IMR-90 (cell line): ENCODE measurements around the gene PERM1. TPM values are rescaled to one million over a fixed set of nuclear protein-coding genes. Genes with fewer than 3 reads are reported as not detected.
A peak's percentile ranks its signal among the peaks of the same experiment; 100 is the strongest.

ENCODE experiments used
- ATAC-seq: fragments of 200-7000 bp; cut with Tn5 transposase; 2 replicates; pipeline ENCODE4 v1.9.1; 2020; ENCODE audit warnings: low read depth, mild to moderate bottlenecking, moderate library complexity
- BruUV-seq: library from RNA; stranded (reverse); fragments of 400-500 nt; replicated peaks from 2 replicates; lab custom pipeline; 2021; lab: Mats Ljungman, UMichigan
- CTCF ChIA-PET: fragments of 300-600 bp; formaldehyde crosslinking; extraction: SDS; loops from one replicate; lab custom pipeline; 2021; ENCODE audit warnings: antibody characterized with exemption; lab: Yijun Ruan, JAX
- POLR2A ChIA-PET: fragments of 300-600 bp; sonication (Branson Sonifier 250); formaldehyde crosslinking; loops from one replicate; lab custom pipeline; 2022; ENCODE audit warnings: antibody characterized with exemption; ENCODE audit not compliant: unreplicated experiment; lab: Charles Lee
- DNase-seq: peaks from one replicate; pipeline ENCODE4 v3.0.0; 2013
- H2AFZ ChIP-seq: replicated peaks from 2 replicates; pipeline ENCODE3; 2013; ENCODE audit warnings: low read length, mild to moderate bottlenecking; ENCODE audit not compliant: poor library complexity
- H2AK5ac ChIP-seq: 2 replicates; pipeline ENCODE4 v1.6.1; 2013; ENCODE audit warnings: low read depth, low read length, inconsistent platforms
- H2AK9ac ChIP-seq: replicated peaks from 2 replicates; pipeline ENCODE3; 2013; ENCODE audit warnings: mild to moderate bottlenecking, low read depth, low read length, moderate library complexity; ENCODE audit not compliant: poor library complexity
- H2BK120ac ChIP-seq: 2 replicates; pipeline ENCODE4 v1.6.1; 2013; ENCODE audit warnings: low read depth, low read length, inconsistent platforms
- H2BK15ac ChIP-seq: 3 replicates; pipeline ENCODE4 v1.6.1; 2013; ENCODE audit warnings: low read depth, low read length, inconsistent platforms
- H2BK20ac ChIP-seq: 2 replicates; pipeline ENCODE4 v1.6.1; 2013; ENCODE audit warnings: low read depth, mild to moderate bottlenecking, inconsistent platforms, low read length, moderate library complexity
- H2BK5ac ChIP-seq: 2 replicates; pipeline ENCODE4 v1.6.1; 2013; ENCODE audit warnings: mild to moderate bottlenecking, low read depth, low read length, inconsistent platforms; ENCODE audit not compliant: poor library complexity, severe bottlenecking
- H3K14ac ChIP-seq: replicated peaks from 2 replicates; pipeline ENCODE4 v1.6.1; 2013; ENCODE audit warnings: low read depth, low read length, inconsistent platforms
- H3K18ac ChIP-seq: 2 replicates; pipeline ENCODE4 v1.6.1; 2013; ENCODE audit warnings: low read depth, low read length, control low read depth
- H3K23ac ChIP-seq: 2 replicates; pipeline ENCODE4 v1.6.1; 2013; ENCODE audit warnings: low read depth, low read length, inconsistent platforms
- H3K27ac ChIP-seq: 2 replicates; pipeline ENCODE4 v1.5.1; 2013; ENCODE audit warnings: mild to moderate bottlenecking, control low read depth, low read length; ENCODE audit not compliant: insufficient read depth
- H3K27me3 ChIP-seq: 2 replicates; pipeline ENCODE4 v1.6.1; 2013; ENCODE audit warnings: low read length; ENCODE audit not compliant: control insufficient read depth, insufficient read depth
- H3K36me3 ChIP-seq: 2 replicates; pipeline ENCODE4 v1.6.1; 2013; ENCODE audit warnings: low read length, mixed read lengths; ENCODE audit not compliant: control insufficient read depth, insufficient read depth
- H3K4ac ChIP-seq: 2 replicates; pipeline ENCODE4 v1.6.1; 2013; ENCODE audit warnings: low read depth, low read length, inconsistent platforms
- H3K4me1 ChIP-seq: 2 replicates; pipeline ENCODE4 v1.6.1; 2013; ENCODE audit warnings: low read length, mixed read lengths; ENCODE audit not compliant: control insufficient read depth, insufficient read depth
- H3K4me2 ChIP-seq: 2 replicates; pipeline ENCODE4 v1.6.1; 2013; ENCODE audit warnings: low read depth, mild to moderate bottlenecking, control low read depth, low read length, moderate library complexity
- H3K4me3 ChIP-seq: 2 replicates; pipeline ENCODE4 v1.5.1; 2013; ENCODE audit warnings: low read depth, mild to moderate bottlenecking, control low read depth, low read length, moderate library complexity; ENCODE audit not compliant: insufficient read depth
- H3K56ac ChIP-seq: 2 replicates; pipeline ENCODE4 v1.6.1; 2013; ENCODE audit warnings: low read length, inconsistent platforms; ENCODE audit not compliant: insufficient read depth; ENCODE audit errors: extremely low read depth
- H3K79me1 ChIP-seq, 2 experiments: 2 replicates each; pipeline ENCODE4 v1.6.1; 2013; ENCODE audit warnings: low read length in 2 of 2, inconsistent platforms in 1 of 2, low read depth in 1 of 2
- H3K9ac ChIP-seq: 2 replicates; pipeline ENCODE4 v1.6.1; 2013; ENCODE audit warnings: low read depth, low read length, control low read depth
- H3K9me1 ChIP-seq: 2 replicates; pipeline ENCODE4 v1.6.1; 2013; ENCODE audit warnings: low read length, inconsistent platforms; ENCODE audit not compliant: insufficient read depth
- H3K9me3 ChIP-seq: 2 replicates; pipeline ENCODE4 v1.6.1; 2013; ENCODE audit warnings: low read length; ENCODE audit not compliant: control insufficient read depth, insufficient read depth
- H4K20me1 ChIP-seq: 2 replicates; pipeline ENCODE4 v1.6.1; 2013; ENCODE audit warnings: low read length, inconsistent platforms; ENCODE audit not compliant: insufficient read depth
- H4K5ac ChIP-seq: 2 replicates; pipeline ENCODE4 v1.6.1; 2013; ENCODE audit warnings: mild to moderate bottlenecking, low read depth, low read length, control low read depth
- H4K8ac ChIP-seq, 2 experiments: 2 replicates each; pipeline ENCODE4 v1.6.1; 2013; ENCODE audit warnings: low read depth in 2 of 2, low read length in 2 of 2, control low read depth in 1 of 2, inconsistent platforms in 1 of 2
- H4K91ac ChIP-seq: 2 replicates; pipeline ENCODE4 v1.6.1; 2013; ENCODE audit warnings: low read depth, low read length, inconsistent platforms; ENCODE audit not compliant: insufficient read depth
- CEBPB ChIP-seq: IDR thresholded peaks from 2 replicates; pipeline ENCODE4 v1.6.1; 2012; ENCODE audit warnings: low read depth, low read length, improper control_type of control experiment
- CHD1 ChIP-seq: IDR thresholded peaks from 2 replicates; pipeline ENCODE4 v1.6.1; 2012; ENCODE audit warnings: low read depth, low read length, improper control_type of control experiment
- FOS ChIP-seq: fragments of 150-350 bp; IDR thresholded peaks from 2 replicates; pipeline ENCODE4 v1.6.1; 2016; ENCODE audit warnings: low read depth, low read length
- MAFK ChIP-seq: IDR thresholded peaks from 2 replicates; pipeline ENCODE4 v1.6.1; 2012; ENCODE audit warnings: low read depth, low read length, improper control_type of control experiment
- MAZ ChIP-seq: IDR thresholded peaks from 2 replicates; pipeline ENCODE4 v1.6.1; 2012; ENCODE audit warnings: low read depth, mild to moderate bottlenecking, low read length, improper control_type of control experiment, moderate library complexity, borderline replicate concordance
- MXI1 ChIP-seq: IDR thresholded peaks from 2 replicates; pipeline ENCODE4 v1.6.1; 2012; ENCODE audit warnings: low read depth, mild to moderate bottlenecking, low read length, moderate library complexity, borderline replicate concordance
- NFE2L2 ChIP-seq: fragments of 150-350 bp; IDR thresholded peaks from 2 replicates; pipeline ENCODE4 v1.6.1; 2016; ENCODE audit warnings: low read depth, mild to moderate bottlenecking, low read length
- POLR2A ChIP-seq: IDR thresholded peaks from 2 replicates; pipeline ENCODE4 v1.6.1; 2012; ENCODE audit warnings: mild to moderate bottlenecking, low read depth, low read length
- RAD21 ChIP-seq: IDR thresholded peaks from 2 replicates; pipeline ENCODE4 v1.6.1; 2012; ENCODE audit warnings: low read length, improper control_type of control experiment
- RCOR1 ChIP-seq: IDR thresholded peaks from 2 replicates; pipeline ENCODE4 v1.6.1; 2012; ENCODE audit warnings: mild to moderate bottlenecking, low read length, improper control_type of control experiment; ENCODE audit not compliant: insufficient replicate concordance
- RFX5 ChIP-seq: IDR thresholded peaks from 2 replicates; pipeline ENCODE4 v1.8.0; 2012; ENCODE audit warnings: low read depth, mild to moderate bottlenecking, low read length, moderate library complexity
- SMC3 ChIP-seq: fragments of 150-350 bp; IDR thresholded peaks from 2 replicates; pipeline ENCODE4 v1.6.1; 2016; ENCODE audit warnings: low read depth, mild to moderate bottlenecking, antibody characterized with exemption, low read length, moderate library complexity
- WGBS, 2 experiments: methylation state at CpG; one replicate each; pipeline versions ENCODE4 v1.1.5 to v1.1.7; 2013; ENCODE audit warnings: missing lambda C conversion rate in 2 of 2; ENCODE audit not compliant: insufficient read length in 1 of 2; ENCODE audit errors: extremely low coverage in 2 of 2; 5-methylcytosine and 5-hydroxymethylcytosine counted together
- dilution Hi-C: fragments of 300-500 bp; cut with HindIII; formaldehyde crosslinking; loops from one replicate; pipeline ENCODE4 v1.14.3; 2018; ENCODE audit warnings: low sequenced_read_pairs; ENCODE audit not compliant: unreplicated experiment
- in situ Hi-C: fragments of 300-500 bp; cut with MboI; formaldehyde crosslinking; loops from 3 replicates; pipeline ENCODE4 v1.14.3; 2019; ENCODE audit warnings: low sequenced_read_pairs, inconsistent platforms, mixed read lengths
- intact Hi-C: fragments of 100-400 bp; cut with micrococcal nuclease; formaldehyde crosslinking; loops from 2 replicates; pipeline ENCODE4 v1.10.0; 2022
- polyA plus RNA-seq, 3 experiments: library from polyadenylated mRNA; depleted of rRNA; stranded (reverse); fragments of >200 nt; gene quantifications; 2 replicates each; pipeline ENCODE4 v1.2.3, GENCODE V29; 2012; ENCODE audit warnings: low replicate concordance in 1 of 3
- total RNA-seq: library from RNA; depleted of rRNA; stranded (reverse); fragments of >200 nt; gene quantifications from 2 replicates; pipeline ENCODE4 v1.2.3, GENCODE V29; 2012
- TF ChIP-seq, protein P1 (sequence below): conservative IDR thresholded peaks from 2 replicates; pipeline ENCODE4 v1.5.1; 2012; ENCODE audit warnings: mild to moderate bottlenecking, low read depth, low read length, improper control_type of control experiment
- TF ChIP-seq, protein P2 (sequence below): fragments of 150-350 bp; IDR thresholded peaks from 2 replicates; pipeline ENCODE4 v1.6.1; 2016; ENCODE audit warnings: low read depth, mild to moderate bottlenecking, low read length, moderate library complexity, borderline replicate concordance
- TF ChIP-seq, protein P3 (sequence below): fragments of 150-350 bp; IDR thresholded peaks from 2 replicates; pipeline ENCODE4 v1.6.1; 2017; ENCODE audit warnings: mild to moderate bottlenecking, antibody characterized with exemption, low read length, low read depth

PERM1 gene
- total and polyA plus RNA-seq, 2 of the 4 experiments (the other 2 are of a cell fraction): not detected

DNA sequence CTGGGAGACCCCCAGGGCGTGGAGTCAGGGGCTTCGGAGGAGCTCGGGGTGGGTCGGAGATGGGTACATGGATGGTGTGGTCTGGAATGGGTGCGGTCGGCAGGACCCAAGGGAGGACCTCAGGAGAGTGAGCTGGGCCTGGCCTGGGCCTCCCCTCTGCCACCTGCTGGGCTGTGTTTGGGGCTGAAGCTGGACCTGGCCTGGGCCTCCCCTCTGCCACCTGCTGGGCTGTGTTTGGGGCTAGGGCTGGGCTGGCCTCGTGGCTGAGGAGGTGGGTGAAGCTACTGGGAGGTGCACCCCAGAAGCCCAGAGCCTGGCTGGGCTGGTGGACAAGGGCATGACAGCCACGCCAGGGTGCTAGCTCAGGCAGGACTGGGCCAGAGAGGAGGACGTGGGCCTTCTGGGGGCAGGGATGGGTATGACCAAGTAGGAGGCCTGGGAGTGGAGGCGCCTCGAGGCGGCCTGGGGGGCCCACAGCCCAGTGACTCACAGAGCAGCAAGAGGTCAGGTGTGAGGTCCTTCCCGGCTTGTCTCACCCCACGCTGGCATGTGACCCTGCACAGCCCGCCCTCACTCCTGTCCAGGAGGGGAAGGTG, 43.7 kb downstream of the PERM1 start:
- CTCF ChIA-PET: interaction anchor here (0.6 to 1.0 kb wide), 3 partner anchors 14 to 33 kb away, joined by 3 to 4 read pairs (median 4); no protein-coding TSS in a partner anchor
- no peak overlapping the region for H2BK20ac ChIP-seq
- POLR2A ChIA-PET: no interaction called here
- TF ChIP-seq RAD21 (peak; percentile 49), RCOR1 (no peak), MAZ (no peak), RFX5 (no peak), SMC3 (peak; percentile 67), NFE2L2 (no peak), CHD1 (no peak), CEBPB (no peak), MXI1 (no peak), POLR2A (no peak), MAFK (no peak), FOS (peak; percentile 61)
- TF ChIP-seq, protein P1, sequence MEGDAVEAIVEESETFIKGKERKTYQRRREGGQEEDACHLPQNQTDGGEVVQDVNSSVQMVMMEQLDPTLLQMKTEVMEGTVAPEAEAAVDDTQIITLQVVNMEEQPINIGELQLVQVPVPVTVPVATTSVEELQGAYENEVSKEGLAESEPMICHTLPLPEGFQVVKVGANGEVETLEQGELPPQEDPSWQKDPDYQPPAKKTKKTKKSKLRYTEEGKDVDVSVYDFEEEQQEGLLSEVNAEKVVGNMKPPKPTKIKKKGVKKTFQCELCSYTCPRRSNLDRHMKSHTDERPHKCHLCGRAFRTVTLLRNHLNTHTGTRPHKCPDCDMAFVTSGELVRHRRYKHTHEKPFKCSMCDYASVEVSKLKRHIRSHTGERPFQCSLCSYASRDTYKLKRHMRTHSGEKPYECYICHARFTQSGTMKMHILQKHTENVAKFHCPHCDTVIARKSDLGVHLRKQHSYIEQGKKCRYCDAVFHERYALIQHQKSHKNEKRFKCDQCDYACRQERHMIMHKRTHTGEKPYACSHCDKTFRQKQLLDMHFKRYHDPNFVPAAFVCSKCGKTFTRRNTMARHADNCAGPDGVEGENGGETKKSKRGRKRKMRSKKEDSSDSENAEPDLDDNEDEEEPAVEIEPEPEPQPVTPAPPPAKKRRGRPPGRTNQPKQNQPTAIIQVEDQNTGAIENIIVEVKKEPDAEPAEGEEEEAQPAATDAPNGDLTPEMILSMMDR: peak; percentile 69
- TF ChIP-seq, protein P2, sequence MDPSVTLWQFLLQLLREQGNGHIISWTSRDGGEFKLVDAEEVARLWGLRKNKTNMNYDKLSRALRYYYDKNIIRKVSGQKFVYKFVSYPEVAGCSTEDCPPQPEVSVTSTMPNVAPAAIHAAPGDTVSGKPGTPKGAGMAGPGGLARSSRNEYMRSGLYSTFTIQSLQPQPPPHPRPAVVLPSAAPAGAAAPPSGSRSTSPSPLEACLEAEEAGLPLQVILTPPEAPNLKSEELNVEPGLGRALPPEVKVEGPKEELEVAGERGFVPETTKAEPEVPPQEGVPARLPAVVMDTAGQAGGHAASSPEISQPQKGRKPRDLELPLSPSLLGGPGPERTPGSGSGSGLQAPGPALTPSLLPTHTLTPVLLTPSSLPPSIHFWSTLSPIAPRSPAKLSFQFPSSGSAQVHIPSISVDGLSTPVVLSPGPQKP: no peak
- TF ChIP-seq, protein P3, sequence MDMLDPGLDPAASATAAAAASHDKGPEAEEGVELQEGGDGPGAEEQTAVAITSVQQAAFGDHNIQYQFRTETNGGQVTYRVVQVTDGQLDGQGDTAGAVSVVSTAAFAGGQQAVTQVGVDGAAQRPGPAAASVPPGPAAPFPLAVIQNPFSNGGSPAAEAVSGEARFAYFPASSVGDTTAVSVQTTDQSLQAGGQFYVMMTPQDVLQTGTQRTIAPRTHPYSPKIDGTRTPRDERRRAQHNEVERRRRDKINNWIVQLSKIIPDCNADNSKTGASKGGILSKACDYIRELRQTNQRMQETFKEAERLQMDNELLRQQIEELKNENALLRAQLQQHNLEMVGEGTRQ: peak; percentile 53; the same call in 1 of the 2 replicates

More for the DNA sequence above, 43.7 kb downstream of the PERM1 start:
- Histone ChIP-seq H3K14ac (no peak overlapping the region), H3K56ac (no peak overlapping the region), H3K79me1 (0 out of 4 replicates have a peak, but pooled peaks cover 0 to 4% of the 10 kb centered on the region in 2 experiments), H3K27me3 (no peaks in the 10 kb centered on the region), H4K5ac (no peak overlapping the region), H2AK9ac (peak overlapping the region; percentile 78), H3K23ac (no peak overlapping the region), H3K9me1 (no peaks in the 10 kb centered on the region), H3K4me2 (no peak overlapping the region), H3K18ac (no peak overlapping the region), H3K27ac (no peak overlapping the region), H2AFZ (peak overlapping the region; percentile 48), H3K9ac (no peak overlapping the region), H3K4me1 (peaks cover 32% of the 10 kb centered on the region), H3K4ac (peak overlapping the region; percentile 22; the same call in 1 of the 2 replicates), H3K36me3 (no peaks in the 10 kb centered on the region), H2BK5ac (no peak overlapping the region), H4K20me1 (peaks cover 4% of the 10 kb centered on the region), H2BK15ac (no peak overlapping the region), H4K8ac (no peak overlapping the region), H2AK5ac (peak overlapping the region; percentile 13; the same call in 1 of the 2 replicates), H3K4me3 (no peak overlapping the region), H2BK120ac (no peak overlapping the region; the same call in 1 of the 2 replicates), H3K9me3 (no peaks in the 10 kb centered on the region), H4K91ac (peak overlapping the region; percentile 37)
- WGBS, 2 experiments: 58% methylated on average over 8 of the region's 15 CpGs; no CpG with 5 or more reads in 1 of the 2 experiments
- in situ Hi-C loops (no loop called here), intact Hi-C loops (loop anchor here (1.0 kb wide), 1 partner anchor 34 kb away; no protein-coding TSS in a partner anchor), dilution Hi-C loops (no loop called here)
- ATAC-seq: peak; percentile 21; the same call in 1 of the 2 replicates
- DNase-seq: peak; percentile 28
- BruUV-seq: no TSS peak
